Esophagus (tissue), 2 donors: ENCODE measurements around the gene LANCL1. TPM values are rescaled to one million over a fixed set of nuclear protein-coding genes. Genes with fewer than 3 reads are reported as not detected.
"Not testable (repeated sequence)": the region's sequence is repeated elsewhere in the genome, so short reads cannot be mapped to it uniquely, and the experiment has no call there.

Source experiments
- H3K27ac ChIP-seq, 2 donors: one replicate each; pipeline ENCODE4 v1.5.1; 2013; ENCODE audit warnings: low read depth in 2 of 2, mild to moderate bottlenecking in 2 of 2, inconsistent platforms in 1 of 2, low read length in 1 of 2, moderate library complexity in 1 of 2
- H3K27me3 ChIP-seq, 2 donors: one replicate each; pipeline ENCODE4 v1.6.1; 2013; ENCODE audit warnings: low read length in 2 of 2, control low read depth in 1 of 2, mild to moderate bottlenecking in 1 of 2; ENCODE audit not compliant: insufficient read depth in 2 of 2, control insufficient read depth in 1 of 2
- H3K36me3 ChIP-seq, 2 donors: one replicate each; pipeline ENCODE4 v1.6.1; 2013; ENCODE audit warnings: low read length in 1 of 2; ENCODE audit not compliant: control insufficient read depth in 2 of 2, insufficient read depth in 2 of 2
- H3K4me1 ChIP-seq, 2 donors: one replicate each; pipeline ENCODE4 v1.6.1; 2013; ENCODE audit warnings: low read length in 1 of 2; ENCODE audit not compliant: control insufficient read depth in 2 of 2, insufficient read depth in 2 of 2
- H3K4me3 ChIP-seq, 2 donors: one replicate each; pipeline ENCODE4 v1.5.1; 2013; ENCODE audit warnings: low read length in 2 of 2, mild to moderate bottlenecking in 2 of 2, low read depth in 1 of 2, moderate library complexity in 1 of 2
- H3K9me3 ChIP-seq, 2 donors: one replicate each; pipeline ENCODE4 v1.6.1; 2013; ENCODE audit warnings: mild to moderate bottlenecking in 2 of 2, low read depth in 1 of 2, low read length in 1 of 2, moderate library complexity in 1 of 2; ENCODE audit not compliant: control insufficient read depth in 2 of 2, insufficient read depth in 1 of 2
- WGBS, 2 donors: extraction: QIAGEN DNeasy Blood & Tissue Kit; methylation state at CpG; one replicate each; pipeline ENCODE4 v1.1.7; 2013; 5-methylcytosine and 5-hydroxymethylcytosine counted together
- polyA plus RNA-seq, 2 donors: library from polyadenylated mRNA; stranded (reverse); fragments of 200-250 nt; gene quantifications; one replicate each; pipeline ENCODE4 v1.2.3, GENCODE V29; 2013
- donor health status: healthy with polysubstance abuse.
- donor health status: Bipolar disorder and iron deficiency.

Gene LANCL1
- polyA plus RNA-seq, 2 donors, result 4.4 to 13.8 TPM

DNA sequence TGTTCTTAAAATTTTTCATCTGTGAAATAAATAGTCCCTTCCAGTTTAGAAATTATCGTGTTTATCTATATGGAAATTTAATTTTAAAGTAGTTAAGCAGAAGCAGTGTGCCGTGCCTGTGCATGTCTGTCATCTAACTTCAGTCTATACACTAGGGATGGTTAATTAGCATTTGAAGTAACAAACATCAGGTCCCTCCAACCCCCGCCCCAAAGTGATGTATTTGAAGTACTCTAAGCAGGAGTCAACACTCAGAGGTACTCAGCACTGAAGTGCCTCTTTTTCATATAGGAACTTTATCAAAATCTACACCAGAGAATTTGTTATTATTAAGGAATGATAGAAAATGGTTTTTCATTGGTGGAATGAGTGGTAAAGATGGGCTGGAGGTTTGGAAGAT, 33.0 kb downstream of the LANCL1 start:
- H3K27me3 ChIP-seq, result no peaks in the 10 kb centered on the region
- no peak overlapping the region for H3K4me3 ChIP-seq
- H3K27ac ChIP-seq, result no peak overlapping the region
- no peaks in the 10 kb centered on the region for H3K4me1 ChIP-seq
- no peaks in the 10 kb centered on the region for H3K9me3 ChIP-seq
- peaks cover 0 to 2% of the 10 kb centered on the region in 2 donors for H3K36me3 ChIP-seq
- WGBS, 2 donors, result 96 to 98% methylated on average over 3 of the region's 3 CpGs

DNA sequence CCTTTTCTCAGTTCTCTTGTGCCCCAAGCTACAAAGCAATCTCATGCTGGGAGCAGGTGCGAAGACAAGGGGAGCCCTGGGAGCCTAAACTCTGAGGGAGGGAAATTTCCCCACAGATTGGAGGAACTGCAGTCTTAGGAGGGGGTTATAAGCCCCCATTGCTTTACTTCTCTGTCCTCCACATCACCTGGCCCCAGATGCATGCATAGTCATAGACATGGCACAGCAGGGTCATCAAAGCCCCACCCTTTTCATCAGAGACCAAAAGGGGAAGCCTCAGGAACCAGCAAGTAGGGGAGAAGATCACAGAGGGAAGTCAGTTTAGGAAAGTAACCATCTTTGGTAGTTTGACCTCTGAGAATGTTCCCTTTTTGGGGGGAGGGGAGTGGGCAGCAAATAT, 33.7 kb downstream of the LANCL1 start:
- H3K27me3 ChIP-seq, result no peaks in the 10 kb centered on the region
- H3K27ac ChIP-seq, result no peak overlapping the region
- H3K4me3 ChIP-seq, result no peak overlapping the region
- peaks cover 0 to 2% of the 10 kb centered on the region in 2 donors for H3K36me3 ChIP-seq
- no peaks in the 10 kb centered on the region for H3K9me3 ChIP-seq
- WGBS, 2 donors, result 98 to 100% methylated on average over 1 of the region's 1 CpG
- no peaks in the 10 kb centered on the region for H3K4me1 ChIP-seq

DNA sequence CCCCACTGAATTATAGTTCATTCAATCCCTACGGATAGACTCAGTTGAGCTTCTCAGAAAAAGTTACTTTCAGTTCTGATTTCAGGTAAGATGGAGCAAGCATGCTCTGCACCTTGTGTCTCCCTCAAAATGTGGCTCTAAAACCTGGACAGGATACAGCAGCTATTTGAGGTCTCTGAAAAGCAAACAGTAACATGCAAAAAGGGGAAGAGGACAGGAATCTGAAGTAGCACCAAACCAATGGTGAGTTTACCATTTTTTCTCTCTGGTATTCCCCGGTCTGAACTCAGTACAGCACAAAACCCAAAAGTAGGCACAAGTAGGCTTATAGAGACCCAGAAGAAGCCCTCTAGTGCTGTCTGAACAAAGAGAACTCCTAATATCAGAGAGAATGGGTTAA, 34.1 kb downstream of the LANCL1 start:
- 92 to 93% methylated on average over 2 of the region's 2 CpGs for WGBS, 2 donors

DNA sequence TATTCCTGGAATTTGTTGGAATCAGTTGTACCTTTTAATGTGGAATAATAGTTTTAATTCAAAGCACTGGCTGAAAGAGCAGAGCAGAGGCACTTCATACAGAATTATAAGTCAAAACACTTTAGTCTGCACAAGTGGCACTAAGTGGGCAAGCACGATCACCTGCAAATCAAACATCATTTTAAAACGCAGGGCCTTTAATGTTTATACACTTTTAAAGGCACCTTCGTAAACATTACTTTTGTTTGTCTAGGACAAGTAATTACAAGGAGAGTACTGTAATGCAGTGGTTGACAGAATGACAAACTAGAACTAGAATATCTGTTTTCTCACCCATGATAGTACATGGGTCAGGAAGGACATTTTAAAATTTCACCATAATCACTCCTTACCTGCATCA, 36.4 kb downstream of the LANCL1 start:
- H3K9me3 ChIP-seq, result no peaks in the 10 kb centered on the region
- WGBS, 2 donors, result 78 to 84% methylated on average over 3 of the region's 3 CpGs
- H3K4me3 ChIP-seq, result no peak overlapping the region
- H3K4me1 ChIP-seq, result no peaks in the 10 kb centered on the region
- no peaks in the 10 kb centered on the region for H3K27me3 ChIP-seq
- peaks cover 3 to 5% of the 10 kb centered on the region in 2 donors for H3K36me3 ChIP-seq
- H3K27ac ChIP-seq, result no peak overlapping the region

More for the DNA sequence above, 34.1 kb downstream of the LANCL1 start:
- Histone ChIP-seq H3K36me3 (peaks cover 2 to 3% of the 10 kb centered on the region in 2 donors), H3K4me1 (no peaks in the 10 kb centered on the region), H3K4me3 (no peak overlapping the region), H3K27me3 (no peaks in the 10 kb centered on the region), H3K9me3 (no peaks in the 10 kb centered on the region), H3K27ac (no peak overlapping the region)

DNA sequence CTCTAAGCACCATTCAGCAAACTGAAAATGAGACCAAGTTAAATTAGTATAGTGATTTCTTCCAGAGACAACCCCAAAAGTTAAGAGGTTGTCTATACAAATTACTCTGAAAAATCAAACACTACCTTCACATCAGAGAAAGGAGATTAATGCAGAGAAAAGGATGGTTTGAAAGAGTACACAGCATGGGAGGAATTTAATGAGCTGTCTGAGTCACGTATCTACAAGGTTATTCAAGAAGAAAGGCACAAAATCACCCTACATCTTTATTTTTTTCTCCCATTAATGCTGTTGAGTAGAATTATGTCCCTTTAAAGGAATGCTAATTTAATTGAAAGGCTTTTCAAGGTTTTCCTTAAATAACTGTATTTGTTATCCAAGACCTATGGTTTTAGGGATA, 41.1 kb downstream of the LANCL1 start:
- H3K27me3 ChIP-seq, result no peaks in the 10 kb centered on the region
- H3K27ac ChIP-seq, result no peak overlapping the region
- H3K4me3 ChIP-seq, result no peak overlapping the region
- 97 to 98% methylated on average over 1 of the region's 1 CpG for WGBS, 2 donors
- H3K9me3 ChIP-seq, result no peaks in the 10 kb centered on the region
- H3K4me1 ChIP-seq, result no peaks in the 10 kb centered on the region
- H3K36me3 ChIP-seq, result peaks cover 11 to 12% of the 10 kb centered on the region in 2 donors

DNA sequence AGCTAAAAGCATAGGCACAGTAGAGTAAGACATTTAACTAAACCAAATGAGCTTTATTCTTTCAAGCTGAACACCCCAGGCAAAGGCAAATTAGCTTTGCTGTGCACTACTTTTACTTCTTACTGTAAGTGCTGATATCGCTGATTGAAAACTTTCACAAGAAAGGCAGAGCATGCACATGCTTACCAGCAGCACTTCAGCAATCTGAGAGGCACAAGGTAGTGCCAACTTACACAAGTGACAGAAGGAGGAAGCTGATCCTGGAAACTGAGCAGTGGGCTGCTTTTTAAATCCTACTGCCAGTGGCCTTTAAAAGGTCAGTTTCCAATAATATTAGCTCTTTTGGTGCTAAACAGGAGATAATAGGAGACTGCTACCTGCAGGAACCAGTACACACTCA, 43.9 kb downstream of the LANCL1 start:
- H3K4me3 ChIP-seq, result no peak overlapping the region
- H3K27ac ChIP-seq, result no peak overlapping the region
- no peaks in the 10 kb centered on the region for H3K4me1 ChIP-seq
- no peaks in the 10 kb centered on the region for H3K27me3 ChIP-seq
- 98 to 100% methylated on average over 1 of the region's 1 CpG for WGBS, 2 donors
- peaks cover 10% of the 10 kb centered on the region in 2 donors for H3K36me3 ChIP-seq
- H3K9me3 ChIP-seq, result no peaks in the 10 kb centered on the region

DNA sequence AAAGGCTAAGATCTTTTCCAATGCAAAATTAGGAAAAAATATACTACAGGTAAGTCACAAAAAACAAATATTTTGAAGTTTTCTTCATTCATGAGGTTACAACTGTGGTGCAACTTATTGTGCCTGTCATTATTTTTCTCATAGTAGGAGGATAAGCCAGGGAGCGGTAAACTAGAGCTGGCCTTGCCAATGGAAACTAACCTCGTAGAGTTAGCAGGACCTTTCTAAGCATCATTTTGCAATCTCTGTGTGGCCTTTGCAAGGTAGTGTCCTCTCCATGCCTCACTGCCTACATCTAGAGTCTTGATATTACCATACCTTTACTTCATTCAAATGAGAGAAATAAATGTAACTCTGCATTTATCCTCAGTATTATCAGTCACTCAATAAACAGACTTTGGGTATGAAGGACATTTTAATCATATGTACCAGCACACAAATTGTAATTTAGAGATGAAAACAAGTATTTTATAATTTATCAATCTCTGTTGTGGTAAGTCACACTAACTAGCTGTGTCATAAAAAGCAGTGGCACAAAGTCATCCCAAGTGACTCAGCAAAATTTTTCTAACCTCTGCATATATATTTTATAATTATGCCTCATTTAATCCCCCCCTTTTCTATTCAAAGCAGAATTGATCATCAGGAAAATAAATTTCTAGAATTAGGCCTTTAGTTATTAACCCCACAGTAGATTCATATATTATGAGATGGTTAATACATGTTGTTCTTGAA, 47.0 kb downstream of the LANCL1 start:
- H3K4me3 ChIP-seq, result no peak overlapping the region
- H3K36me3 ChIP-seq, result peaks cover 3 to 4% of the 10 kb centered on the region in 2 donors
- no peaks in the 10 kb centered on the region for H3K4me1 ChIP-seq
- 88 to 92% methylated on average over 2 of the region's 2 CpGs for WGBS, 2 donors
- H3K9me3 ChIP-seq, result no peaks in the 10 kb centered on the region
- no peaks in the 10 kb centered on the region for H3K27me3 ChIP-seq
- no peak overlapping the region for H3K27ac ChIP-seq

DNA sequence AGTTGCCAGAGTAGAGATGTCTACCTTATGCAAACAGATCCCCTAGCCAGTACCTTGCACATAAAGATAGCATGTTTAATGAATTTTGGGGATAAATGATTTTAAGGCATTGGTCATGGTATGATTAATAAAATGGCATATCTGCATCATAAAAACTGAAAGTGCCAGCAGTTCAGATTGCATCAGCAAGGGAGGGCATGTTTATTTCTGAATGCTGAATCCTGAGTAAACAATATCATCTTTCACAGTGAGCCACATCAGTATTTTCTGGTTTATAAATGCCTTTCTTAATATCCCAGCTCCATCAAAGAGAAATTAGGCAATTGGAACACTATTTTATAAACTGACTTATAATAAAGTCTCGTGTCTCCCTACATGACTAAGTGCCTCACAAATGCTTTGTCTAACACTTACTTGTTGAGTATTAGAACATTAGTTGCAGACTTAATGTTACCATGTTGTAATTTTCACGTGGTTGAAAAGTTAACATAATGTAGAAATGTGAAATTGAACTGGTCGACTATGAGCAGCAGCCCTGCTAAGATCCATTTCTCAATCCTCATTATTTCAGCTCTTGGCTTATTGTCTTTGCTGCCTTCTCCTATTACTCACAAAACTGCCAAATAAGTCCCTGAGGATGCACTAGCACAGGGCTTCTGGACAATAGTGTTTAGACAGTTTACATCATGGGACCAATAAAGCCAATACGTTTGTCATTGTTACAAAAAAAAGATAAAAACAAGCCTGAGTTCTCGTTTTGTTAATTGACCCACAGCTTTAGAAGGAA, 48.0 kb downstream of the LANCL1 start:
- WGBS, 2 donors, result 74 to 75% methylated on average over 5 of the region's 5 CpGs
- Histone ChIP-seq H3K27ac (no peak overlapping the region), H3K36me3 (peaks cover 2% of the 10 kb centered on the region in 2 donors), H3K4me3 (no peak overlapping the region), H3K27me3 (no peaks in the 10 kb centered on the region), H3K4me1 (no peaks in the 10 kb centered on the region), H3K9me3 (no peaks in the 10 kb centered on the region)

DNA sequence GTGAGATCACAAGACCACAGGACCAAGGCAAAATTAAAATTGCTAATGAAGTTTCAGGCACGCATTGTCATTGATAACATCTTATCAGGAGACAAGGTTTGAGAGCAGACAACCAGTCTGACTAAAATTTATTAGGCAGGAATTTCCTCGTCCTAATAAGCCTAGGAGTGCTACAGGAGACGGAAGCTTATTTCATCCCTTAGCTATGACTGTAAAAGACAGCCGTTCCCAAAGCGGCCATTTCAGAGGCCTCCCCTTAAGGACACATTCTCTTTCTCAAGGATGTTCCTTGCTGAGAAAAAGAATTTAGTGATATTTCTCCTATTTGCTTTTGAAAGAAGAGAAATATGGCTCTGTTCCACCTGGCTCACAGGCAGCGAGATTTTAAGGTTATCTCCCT, 49.2 kb downstream of the LANCL1 start:
- H3K27ac ChIP-seq, H3K4me1 ChIP-seq, H3K27me3 ChIP-seq, H3K9me3 ChIP-seq, H3K4me3 ChIP-seq, H3K36me3 ChIP-seq: not testable (repeated sequence)
- 96 to 97% methylated on average over 6 of the region's 6 CpGs for WGBS, 2 donors
